SKM-1 (cell line): ENCODE measurements around the gene ESYT1.
"Not testable (repeated sequence)": the region's sequence is repeated elsewhere in the genome, so short reads cannot be mapped to it uniquely, and the experiment has no call there.

Experiments used
- DNase-seq: peaks from one replicate; lab custom pipeline; 2025; ENCODE audit not compliant: unreplicated experiment; lab: John Stamatoyannopoulos, UW

ESYT1 gene

DNA sequence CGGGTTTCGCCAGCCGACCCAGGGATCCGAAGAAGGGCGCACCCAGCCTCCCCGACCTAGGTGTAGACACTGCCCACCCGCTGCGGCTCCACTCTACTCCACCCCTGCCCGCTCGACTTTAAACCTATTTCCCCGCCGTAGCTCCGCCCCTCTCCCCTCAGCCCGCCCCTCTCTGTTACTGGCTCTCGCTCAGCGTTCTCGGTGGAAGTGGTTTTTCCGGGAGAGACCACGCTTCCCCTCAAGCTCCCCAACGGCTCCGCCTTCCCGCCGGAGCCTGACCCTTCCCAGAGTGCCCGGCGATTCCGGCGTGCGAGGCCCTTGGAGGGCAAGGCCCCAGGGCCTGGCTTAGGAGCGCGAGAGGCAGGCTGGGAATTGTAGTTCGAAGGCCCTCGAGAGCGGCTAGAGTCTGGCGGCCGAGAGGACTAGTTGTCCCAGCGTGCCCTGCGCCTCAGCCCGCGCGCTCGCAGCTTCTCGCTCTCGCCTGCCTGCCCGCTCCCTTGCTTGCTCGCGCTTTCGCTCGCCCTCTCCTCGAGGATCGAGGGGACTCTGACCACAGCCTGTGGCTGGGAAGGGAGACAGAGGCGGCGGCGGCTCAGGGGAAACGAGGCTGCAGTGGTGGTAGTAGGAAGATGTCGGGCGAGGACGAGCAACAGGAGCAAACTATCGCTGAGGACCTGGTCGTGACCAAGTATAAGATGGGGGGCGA, 23.8 kb upstream of the ESYT1 start, which contains the start of gene PA2G4:
PA2G4 (plus strand) TSS at position 451 of the 706 bp plus-strand sequence; CDS start at position 630, 179 bp downstream.
- peak; percentile 90 for DNase-seq

GRCh38 chr12:56104815-56105608, 23.1 kb upstream of the ESYT1 start:
- DNase-seq, result no peak

DNA sequence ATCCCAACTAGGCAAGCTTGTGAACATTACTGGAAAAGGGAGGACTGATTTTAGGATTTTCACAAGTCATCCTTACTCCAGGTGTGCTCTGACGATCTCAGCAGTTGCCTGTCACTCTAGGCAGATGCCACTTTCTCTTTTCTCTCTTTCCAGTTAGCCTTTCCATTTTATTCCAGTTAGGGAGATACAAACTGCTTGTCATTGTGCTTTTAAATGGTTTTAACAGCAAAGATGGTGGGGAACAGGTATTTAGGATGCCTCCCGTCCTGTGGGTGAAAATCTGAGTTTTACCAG, 22.5 kb upstream of the ESYT1 start:
- no peak for DNase-seq

DNA sequence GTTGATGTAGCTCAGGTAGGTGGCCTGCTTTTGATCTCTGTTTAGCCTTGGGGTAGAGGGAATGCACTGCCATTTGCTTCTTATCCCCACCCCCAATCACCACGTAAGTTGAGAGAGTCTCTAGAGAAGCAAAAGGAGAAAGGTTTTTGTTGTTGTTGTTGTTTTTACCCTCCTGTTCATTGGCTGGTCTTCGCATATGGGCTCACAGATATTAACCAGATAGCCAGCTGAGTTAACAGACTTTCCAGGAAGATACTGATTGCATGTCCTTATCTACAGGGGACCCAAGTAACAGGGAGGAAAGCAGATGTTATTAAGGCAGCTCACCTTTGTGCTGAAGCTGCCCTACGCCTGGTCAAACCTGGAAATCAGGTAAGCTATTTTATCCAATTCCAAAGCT, 20.8 kb upstream of the ESYT1 start:
- DNase-seq, result no peak

DNA sequence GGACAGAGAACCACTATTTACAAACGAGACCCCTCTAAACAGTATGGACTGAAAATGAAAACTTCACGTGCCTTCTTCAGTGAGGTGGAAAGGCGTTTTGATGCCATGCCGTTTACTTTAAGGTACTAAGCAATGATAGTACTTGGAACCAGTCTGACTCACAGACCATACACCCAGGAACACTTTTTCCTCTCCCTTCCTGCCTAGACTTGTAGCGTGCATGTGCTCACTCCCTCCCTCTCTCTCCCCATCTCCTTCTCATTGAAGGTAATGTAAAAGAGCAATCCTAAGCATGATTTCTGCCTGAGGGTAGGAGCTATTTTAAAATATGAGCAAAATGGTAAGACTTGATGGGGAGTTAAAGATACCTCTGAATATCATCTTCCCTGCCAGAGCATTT, 17.5 kb upstream of the ESYT1 start:
- no peak for DNase-seq

DNA sequence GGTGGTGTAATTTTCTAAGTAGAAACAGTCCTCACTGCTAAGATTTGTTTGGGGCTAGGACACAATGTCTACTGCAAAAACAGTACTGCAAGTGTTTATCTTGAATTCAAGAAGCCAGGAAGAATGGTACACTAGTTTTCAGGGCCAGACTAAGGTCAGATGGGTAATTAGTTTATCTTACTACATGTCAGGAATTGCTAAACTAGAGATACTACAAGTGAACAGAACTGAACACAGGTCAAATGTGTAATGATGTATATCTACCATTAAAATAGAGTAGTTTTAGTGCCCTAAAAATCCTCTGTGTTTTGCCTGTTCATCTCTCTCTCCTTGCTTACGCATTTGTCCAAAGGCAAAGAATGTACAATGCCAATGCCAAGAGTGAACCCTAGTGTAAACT, 14.0 kb upstream of the ESYT1 start:
- no peak for DNase-seq

GRCh38 chr12:56115329-56115728, 12.7 kb upstream of the ESYT1 start:
- DNase-seq, result no peak

DNA sequence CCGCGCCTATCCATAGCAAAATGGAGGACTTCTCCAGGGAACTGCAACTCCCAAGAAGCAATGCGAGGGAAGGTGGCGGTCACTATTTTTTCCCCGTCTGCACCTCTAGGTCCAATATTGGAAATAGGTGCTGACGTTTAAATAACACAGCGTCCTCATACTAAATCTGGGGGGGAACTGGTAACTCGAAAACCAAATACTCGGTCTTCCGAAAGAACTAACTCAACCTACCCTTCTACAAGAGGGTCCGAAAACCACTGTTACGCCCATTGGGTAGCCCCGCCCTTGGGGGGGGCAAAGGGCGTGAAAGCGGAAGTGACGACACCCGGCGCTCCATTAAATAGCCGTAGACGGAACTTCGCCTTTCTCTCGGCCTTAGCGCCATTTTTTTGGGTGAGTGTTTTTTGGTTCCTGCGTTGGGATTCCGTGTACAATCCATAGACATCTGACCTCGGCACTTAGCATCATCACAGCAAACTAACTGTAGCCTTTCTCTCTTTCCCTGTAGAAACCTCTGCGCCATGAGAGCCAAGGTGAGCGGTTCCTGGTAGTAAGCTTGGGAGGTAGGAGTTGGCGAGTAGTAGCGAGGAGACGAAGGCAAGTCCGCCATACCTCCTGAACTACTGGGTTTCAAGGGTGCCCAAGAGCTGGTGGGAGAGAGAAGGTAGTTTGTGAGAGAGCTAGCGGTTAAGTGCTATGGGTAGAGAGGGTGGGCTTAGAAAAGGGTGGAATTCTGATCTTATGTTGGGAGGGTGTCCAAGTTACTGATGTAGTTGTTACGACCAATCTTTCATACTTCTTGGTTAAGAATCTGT, 11.6 kb upstream of the ESYT1 start, which contains the start of gene RPL41:
RPL41 (plus strand) TSS at position 367 of the 815 bp plus-strand sequence.
- peak; percentile 67 for DNase-seq

DNA sequence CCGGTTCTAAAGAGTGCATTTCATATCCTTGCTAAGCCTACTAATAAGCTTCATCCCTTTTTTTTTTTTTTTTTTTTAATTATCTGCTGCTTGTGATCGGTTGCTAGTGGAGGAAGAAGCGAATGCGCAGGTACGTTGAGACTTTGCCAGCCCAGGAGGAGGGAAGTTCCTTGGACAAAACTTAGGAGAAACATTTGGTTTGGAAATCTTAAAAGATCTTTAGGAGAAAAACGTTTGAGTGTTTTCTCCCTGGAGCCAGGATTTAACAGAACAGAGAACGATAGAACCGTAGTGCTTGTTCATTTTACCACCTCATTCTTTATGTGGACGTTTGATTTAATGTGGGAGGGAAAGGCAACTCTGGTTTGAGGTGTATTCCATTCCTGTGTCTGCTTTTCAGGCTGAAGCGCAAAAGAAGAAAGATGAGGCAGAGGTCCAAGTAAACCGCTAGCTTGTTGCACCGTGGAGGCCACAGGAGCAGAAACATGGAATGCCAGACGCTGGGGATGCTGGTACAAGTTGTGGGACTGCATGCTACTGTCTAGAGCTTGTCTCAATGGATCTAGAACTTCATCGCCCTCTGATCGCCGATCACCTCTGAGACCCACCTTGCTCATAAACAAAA, 10.9 kb upstream of the ESYT1 start:
- not testable (repeated sequence) for DNase-seq

DNA sequence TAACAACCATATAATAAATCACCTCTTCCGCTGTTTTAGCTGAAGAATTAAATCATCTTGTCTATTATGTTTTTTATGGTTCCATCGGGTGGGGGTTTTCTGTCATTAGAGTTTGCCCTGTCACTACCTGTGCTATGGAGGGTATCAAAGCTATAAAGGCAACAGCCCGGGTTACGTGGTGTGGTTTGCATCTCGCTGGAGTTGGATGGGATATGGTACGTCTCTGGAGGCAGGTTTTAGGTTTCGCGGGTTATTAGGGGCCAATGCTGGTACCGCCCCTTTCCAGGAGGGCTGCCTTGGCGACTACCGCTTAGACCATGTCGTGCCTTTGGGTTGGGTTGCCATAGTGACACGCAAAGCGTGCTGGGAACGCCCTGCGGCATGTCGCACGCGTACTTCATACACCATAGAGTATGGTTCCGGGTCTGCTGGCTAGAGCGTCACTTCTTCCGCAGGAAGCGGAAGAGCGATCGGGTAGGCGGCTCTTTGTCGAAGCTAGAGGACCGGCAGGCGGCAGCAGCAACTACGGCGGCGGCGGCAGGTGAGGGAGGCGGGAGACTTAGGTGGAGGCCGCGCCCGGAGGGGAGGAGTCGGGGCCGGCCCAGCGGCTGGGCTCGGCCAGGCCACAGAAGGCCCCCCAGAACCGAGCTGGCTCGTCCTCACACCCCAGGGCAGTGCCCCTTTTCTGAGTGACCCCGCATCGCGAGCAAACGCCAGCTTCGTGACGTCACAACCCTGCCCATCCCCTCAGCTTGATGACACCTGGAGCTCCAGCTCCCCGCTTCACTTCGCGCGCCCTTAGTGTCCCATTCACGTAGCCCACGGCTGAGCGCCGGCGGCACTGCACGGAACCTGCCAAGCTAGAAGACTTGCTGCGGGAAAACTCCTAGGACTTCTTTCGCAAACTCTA, 10.0 kb upstream of the ESYT1 start, which contains the start of gene ZC3H10:
ZC3H10 (plus strand) TSS at position 489 of the 910 bp plus-strand sequence. CDS start 2,297 bp downstream, outside the sequence.
- DNase-seq, result peak; percentile 84

GRCh38 chr12:56118688-56119357, 9.2 kb upstream of the ESYT1 start:
- no peak for DNase-seq

DNA sequence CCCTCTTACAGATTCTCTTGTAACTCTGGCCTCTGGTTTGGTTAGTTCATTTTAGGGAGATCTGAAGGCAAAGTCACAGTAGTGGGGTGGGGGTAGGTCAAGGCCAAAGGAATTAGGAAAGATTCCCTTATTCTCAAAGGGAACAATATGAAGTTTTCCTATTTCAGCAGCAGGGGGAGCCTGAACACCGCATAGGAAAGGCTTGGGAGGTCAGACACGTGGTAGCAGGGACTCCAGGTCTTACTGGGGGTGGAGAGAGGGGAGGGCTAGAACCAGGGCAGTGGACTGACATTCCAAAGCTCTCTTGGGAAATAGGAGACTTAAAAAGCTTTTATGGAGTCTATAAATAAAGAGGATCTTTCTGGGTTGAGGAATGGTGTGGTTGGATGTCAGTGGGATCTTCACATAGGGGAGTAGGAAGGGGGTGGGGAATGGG, 8.7 kb upstream of the ESYT1 start:
- peak; percentile 18 for DNase-seq

- DNase-seq, result no peak
Measured at GRCh38 chr12:56120158-56120846, 7.8 kb upstream of the ESYT1 start.

DNA sequence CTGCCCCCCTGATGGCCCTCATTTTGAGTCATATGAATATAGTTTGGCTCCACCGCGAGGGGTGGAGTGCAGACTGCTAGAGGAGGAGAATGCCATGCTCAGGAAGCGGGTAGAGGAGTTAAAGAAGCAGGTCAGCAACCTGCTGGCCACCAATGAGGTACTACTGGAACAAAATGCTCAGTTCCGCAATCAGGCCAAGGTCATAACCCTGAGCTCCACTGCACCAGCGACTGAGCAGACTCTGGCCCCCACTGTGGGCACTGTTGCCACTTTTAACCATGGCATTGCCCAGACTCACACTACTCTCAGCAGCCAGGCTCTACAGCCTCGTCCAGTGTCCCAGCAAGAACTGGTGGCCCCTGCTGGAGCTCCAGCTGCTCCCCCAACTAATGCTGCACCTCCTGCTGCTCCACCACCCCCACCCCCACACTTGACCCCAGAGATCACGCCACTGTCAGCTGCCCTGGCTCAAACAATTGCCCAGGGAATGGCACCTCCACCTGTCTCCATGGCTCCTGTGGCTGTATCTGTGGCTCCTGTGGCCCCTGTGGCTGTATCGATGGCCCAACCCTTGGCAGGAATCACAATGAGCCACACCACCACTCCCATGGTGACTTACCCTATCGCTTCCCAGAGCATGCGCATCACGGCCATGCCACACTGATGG, 6.7 kb upstream of the ESYT1 start:
- DNase-seq, result no peak

DNA sequence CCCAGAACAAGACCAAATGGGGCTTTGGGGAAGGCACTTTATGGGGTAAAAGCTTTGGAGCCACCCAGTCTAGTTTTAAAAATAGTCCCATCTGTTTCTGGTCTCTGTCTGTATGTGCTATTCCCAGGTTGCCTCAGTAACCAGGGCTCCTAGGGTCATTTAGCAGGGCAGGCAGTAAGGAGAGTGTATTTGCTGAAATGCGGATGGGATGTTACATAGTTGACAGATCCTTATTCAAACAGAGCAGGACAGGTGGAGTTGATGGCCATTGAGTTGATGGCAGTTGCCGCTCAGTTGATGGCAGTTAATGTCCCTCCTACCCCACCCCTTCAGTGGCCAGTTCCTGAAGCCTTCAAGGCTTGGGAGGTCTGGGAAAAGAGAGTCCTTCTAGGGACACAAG, 5.4 kb upstream of the ESYT1 start:
- no peak for DNase-seq

- no peak for DNase-seq
Measured at GRCh38 chr12:56124133-56124532, 3.9 kb upstream of the ESYT1 start.

- DNase-seq, result no peak
Measured at GRCh38 chr12:56126732-56127239, 1.3 kb upstream of the ESYT1 start.

GRCh38 chr12:56127485-56127887, 581 bp upstream of the ESYT1 start:
- no peak for DNase-seq
